HG03469 (cell line): ENCODE results near the gene SIRPB2.
"Not testable (repeated sequence)": the region's sequence is repeated elsewhere in the genome, so short reads cannot be mapped to it uniquely, and the experiment has no call there.

Experiments used
- ATAC-seq: cut with Tn5 transposase; IDR thresholded peaks from one replicate; pipeline ENCODE4 v1.9.1; 2021; ENCODE audit warnings: mild to moderate bottlenecking, moderate library complexity, moderate number of reproducible peaks; ENCODE audit not compliant: unreplicated experiment

The SIRPB2 gene

DNA sequence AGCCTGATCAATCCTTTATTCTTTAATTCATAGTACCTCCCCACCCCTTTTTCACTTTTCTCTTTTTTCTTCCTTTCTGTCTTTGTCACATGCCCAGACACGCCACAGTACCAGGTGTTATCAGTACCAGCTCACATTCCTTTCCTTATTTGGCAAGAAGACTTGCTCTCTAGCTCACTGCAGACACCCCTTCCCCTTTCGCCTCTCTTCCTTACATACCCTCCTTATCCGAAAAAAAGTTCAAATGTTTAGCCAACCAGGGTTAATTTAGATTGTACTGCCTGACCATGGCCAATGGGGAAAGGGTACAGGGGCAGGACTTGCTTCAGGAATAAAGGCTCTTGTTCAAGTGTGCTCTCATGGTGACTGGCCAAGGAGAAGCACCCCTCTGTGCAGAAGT lies 9.3 kb upstream of the SIRPB2 start:
- no peak for ATAC-seq

DNA sequence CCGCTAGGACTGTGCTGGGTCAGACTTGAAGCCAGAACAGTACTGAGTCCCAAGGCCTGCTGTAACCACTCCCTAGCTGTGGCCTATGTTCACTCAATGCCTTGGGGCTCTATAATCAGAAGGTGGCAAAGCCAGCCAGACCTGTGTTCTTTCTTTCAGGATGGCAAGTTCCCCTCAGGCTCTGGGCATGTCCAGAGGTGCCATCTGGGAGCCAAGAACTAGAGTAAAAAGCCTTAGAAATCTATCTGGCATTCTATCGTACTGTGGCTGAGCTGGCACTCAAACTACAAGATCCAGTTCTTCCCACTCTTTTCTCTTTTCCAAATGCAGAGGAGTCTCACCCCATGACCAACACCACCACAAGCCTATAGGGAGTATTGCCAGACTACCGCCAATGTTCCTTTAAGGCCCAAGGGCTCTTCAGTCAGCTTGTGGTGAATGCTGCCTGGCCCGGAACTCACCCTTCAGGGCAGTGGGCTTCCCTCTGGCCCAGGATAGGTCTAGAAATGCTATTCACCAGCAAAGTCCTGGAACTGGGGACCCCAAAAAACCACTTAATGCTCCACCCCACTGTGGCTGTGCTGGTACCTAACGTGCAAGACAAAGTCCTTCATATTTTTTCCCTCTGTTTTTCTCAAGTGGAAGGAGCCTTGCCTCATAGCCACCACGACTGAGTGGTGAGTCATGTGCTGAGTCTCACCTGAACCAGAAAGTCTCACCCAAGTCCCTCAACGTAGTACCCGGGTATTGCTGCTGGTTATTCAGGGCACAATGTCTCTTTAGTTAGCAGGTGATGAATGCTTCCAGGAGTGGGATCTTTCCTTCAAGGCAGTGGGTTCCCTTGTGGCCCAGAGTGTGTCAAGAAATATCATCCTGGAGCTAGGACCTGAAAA lies 8.6 kb upstream of the SIRPB2 start:
- no peak for ATAC-seq

DNA sequence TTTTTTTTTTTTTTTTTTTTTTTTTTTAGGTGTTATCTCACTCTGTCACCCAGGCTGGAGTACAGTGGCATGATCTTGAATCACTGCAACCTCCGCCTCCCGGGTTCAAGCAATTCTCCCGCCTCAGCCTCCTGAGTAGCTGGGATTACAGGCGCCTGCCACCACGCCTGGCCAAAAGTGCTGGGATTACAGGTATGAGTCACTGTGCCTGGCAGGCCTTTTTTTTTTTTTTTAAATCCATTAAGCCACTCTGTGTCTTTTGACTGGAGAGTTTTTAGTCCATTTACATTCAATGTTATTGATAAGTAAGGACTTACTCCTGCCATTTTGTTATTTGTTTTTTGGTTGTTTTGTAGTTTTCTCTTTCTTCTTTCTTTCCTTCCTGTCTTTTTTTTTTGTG lies 6.2 kb upstream of the SIRPB2 start:
- ATAC-seq, result not testable (repeated sequence)

DNA sequence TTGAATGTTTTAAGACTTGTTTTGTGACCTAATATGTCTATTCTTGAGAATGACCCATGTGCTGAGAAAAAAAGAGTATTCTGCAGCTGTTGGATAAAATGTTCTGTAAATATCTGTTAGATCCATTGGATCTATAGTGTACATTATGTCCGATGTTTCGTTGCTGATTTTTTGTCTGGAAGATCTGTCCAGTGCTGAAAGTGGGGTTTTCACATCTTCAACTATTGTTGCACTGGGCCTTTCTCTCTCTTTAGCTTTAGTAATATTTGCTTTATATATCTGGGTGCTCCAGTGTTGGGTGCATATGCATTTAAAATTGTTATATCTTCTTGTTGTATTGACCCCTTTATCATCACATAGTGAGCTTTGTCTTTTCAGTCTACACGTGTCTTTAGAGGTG lies 5.7 kb upstream of the SIRPB2 start:
- no peak for ATAC-seq

DNA sequence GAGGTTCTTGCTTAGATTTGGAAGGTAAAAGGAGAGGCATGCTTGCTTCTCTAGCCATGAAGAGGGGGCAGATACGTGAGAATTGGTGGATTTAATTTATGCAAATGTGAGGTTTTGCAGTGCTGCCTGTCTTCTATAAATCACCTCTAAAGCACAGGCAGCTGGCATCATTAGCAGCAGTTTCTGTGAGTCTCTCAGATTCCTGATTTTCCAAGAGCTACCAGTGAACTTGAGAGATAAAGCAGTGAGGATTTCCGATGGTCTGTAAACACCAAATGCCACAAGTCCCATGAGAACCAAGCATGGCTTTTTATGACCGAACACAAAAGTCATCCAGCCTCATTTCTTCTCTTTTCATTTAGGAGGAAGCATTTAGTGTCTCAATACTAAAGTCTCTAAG lies 3.2 kb upstream of the SIRPB2 start:
- no peak for ATAC-seq

GRCh38 chr20:1493536-1493935 lies 2.3 kb upstream of the SIRPB2 start:
- ATAC-seq, result no peak

GRCh38 chr20:1491860-1492642 lies 831 bp upstream of the SIRPB2 start:
- no peak for ATAC-seq

- no peak for ATAC-seq
Measured at GRCh38 chr20:1490643-1491195, 501 bp downstream of the SIRPB2 start.

GRCh38 chr20:1489764-1490436 lies 1.3 kb downstream of the SIRPB2 start:
- no peak for ATAC-seq

DNA sequence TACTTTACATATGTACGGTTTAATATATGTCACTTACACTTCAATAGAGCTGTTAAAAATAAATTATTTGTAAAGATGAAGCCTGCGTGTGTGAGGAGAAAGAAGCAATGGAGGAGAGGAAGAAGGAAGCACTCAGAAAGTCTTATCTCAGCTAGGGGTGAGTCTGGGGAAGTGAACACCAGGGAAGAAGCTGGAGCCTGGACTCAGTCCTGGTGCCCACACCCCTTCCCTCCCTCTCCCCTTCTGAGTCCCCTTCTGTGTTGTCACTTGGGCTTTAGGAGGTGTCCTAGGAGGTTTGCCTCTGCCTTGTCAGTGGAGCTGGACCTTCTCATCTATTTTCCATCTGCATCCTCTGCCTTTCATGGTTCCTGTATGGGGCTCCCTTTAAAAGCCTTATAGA lies 1.9 kb downstream of the SIRPB2 start:
- ATAC-seq, result no peak

DNA sequence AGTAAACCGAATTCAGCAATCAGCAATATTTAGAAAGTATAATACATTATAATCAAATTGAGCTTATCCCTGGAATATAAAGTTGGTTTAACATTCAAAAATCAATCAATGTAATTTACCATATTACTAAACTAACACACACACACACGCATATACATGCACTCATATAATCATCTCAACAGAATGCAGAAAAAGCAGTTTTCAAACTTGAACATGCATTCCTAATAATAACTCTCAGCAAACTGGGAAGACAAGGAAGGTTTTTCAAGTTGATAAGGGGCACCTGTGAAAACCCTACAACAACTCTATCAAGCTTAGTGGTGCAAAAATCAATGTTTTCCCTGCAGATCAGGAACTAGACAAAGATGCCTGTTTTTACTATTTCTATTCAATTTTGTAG lies 4.7 kb downstream of the SIRPB2 start:
- ATAC-seq, result no peak

GRCh38 chr20:1484438-1485116 lies 6.6 kb downstream of the SIRPB2 start:
- ATAC-seq, result no peak

- no peak for ATAC-seq
Measured at GRCh38 chr20:1479831-1480595, 11.2 kb downstream of the SIRPB2 start.

DNA sequence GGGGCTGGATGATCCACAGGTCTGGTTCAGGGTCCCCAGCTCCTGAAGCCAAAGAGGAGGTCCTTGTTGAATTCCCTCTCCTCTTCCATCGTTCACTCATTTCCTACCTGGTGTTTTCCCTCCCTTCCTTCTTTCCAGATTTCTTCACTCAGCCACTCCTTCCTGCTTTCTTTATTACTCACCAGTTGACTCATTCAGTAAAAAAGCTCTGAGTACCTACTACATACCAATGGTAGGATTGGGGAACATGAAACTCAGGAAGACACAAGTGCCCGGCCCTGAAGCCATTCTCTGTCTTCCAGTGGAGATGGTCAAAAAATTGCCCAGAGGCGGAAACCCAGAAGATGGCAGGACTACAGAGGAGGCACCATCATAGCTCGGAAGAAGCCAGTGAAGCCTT lies 12.7 kb downstream of the SIRPB2 start:
- ATAC-seq, result no peak

DNA sequence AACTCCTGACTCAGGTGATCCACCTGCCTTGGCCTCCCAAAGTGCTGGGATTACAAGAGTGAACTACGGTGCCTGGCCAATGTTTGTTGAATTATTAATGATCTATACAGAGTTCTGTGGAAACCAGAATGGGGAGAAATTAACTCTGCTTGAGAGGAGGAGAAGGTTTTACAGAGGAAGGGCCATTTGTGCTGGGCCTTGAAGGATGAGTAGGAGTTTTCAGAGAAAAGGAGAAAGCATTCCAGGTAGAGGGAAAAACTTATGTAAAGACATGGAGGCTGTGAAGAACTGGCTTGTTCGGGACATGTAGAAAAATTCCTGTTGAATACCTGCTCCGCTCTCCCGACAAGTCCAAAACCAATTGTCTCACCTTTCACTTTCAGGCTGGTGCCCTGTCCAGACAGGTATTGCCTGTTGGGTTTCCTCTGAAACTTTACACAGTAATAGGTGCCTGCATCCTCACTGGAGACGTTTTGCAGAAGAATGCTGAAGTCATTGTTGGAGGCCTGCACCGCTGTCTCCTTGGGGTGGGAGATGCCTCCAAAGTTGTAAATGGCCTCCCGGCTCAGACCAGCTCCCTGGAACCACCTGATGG lies 13.2 kb downstream of the SIRPB2 start:
- no peak for ATAC-seq

- no peak for ATAC-seq
Measured at GRCh38 chr20:1474817-1475603, 16.2 kb downstream of the SIRPB2 start.

DNA sequence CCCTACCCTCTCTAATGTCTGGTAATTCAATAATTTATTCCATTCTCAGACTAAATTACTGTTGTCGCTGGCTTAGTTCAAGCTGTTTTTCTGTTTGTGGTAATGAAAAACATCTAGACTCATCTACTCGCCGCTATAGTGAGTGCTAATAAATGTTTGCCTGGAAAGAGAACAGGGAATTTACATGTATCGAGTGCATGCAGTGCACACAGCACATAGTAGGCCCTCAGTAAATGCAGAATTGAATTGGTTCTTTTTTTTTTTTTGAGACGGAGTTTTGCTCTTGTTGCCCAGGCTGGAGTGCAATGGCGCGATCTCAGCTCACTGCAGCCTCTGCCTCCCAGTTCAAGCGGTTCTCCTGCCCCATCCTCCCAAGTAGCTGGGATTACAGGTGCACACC lies 16.9 kb downstream of the SIRPB2 start:
- no peak for ATAC-seq

- no peak for ATAC-seq
Measured at GRCh38 chr20:1473246-1474220, 17.7 kb downstream of the SIRPB2 start.
